ENCODE results near the gene LIN52. TPM values are rescaled to one million over a fixed set of nuclear protein-coding genes. Genes with fewer than 3 reads are reported as not detected.

Gene LIN52
- total RNA-seq, 1 experiment from 2014 or later, result 9.5 TPM

- Mint-ChIP-seq H3K4me3 (ENCODE audit: unreplicated experiment) (no peak overlapping the region), H3K27ac (ENCODE audit: low read depth, unreplicated experiment) (no peak overlapping the region), H3K4me1 (ENCODE audit: insufficient read depth, unreplicated experiment) (no peaks in the 10 kb centered on the region), H3K9me3 (ENCODE audit: unreplicated experiment) (no peaks in the 10 kb centered on the region), H3K27me3 (ENCODE audit: insufficient read depth, unreplicated experiment) (no peaks in the 10 kb centered on the region), H3K36me3 (ENCODE audit: insufficient read depth, unreplicated experiment) (no peaks in the 10 kb centered on the region)
- intact Hi-C loops (cut with micrococcal nuclease), result no loop called here
- DNase-seq (ENCODE audit: unreplicated experiment), result no peak
- POLR2A ChIA-PET, result no interaction called here
- CTCF ChIA-PET, result no interaction called here
- TF ChIP-seq CTCF (IDR thresholded peaks at IDR 0.05; ENCODE audit: unreplicated experiment), result no peak
- BruUV-seq (replicated peaks), result no TSS peak
Observed at GRCh38 chr14:74042296-74042695, 42.5 kb upstream of the LIN52 start.

GRCh38 chr14:74045522-74045921 is 39.2 kb upstream of the LIN52 start:
- intact Hi-C loops (cut with micrococcal nuclease), result no loop called here
- no peaks in the 10 kb centered on the region for H3K36me3 Mint-ChIP-seq (ENCODE audit: insufficient read depth, unreplicated experiment)
- BruUV-seq (replicated peaks), result no TSS peak
- H3K27me3 Mint-ChIP-seq (ENCODE audit: insufficient read depth, unreplicated experiment), result no peaks in the 10 kb centered on the region
- no peak overlapping the region for H3K27ac Mint-ChIP-seq (ENCODE audit: low read depth, unreplicated experiment)
- no peaks in the 10 kb centered on the region for H3K9me3 Mint-ChIP-seq (ENCODE audit: unreplicated experiment)
- ChIA-PET CTCF (no interaction called here), POLR2A (no interaction called here)
- H3K4me1 Mint-ChIP-seq (ENCODE audit: insufficient read depth, unreplicated experiment), result no peaks in the 10 kb centered on the region
- TF ChIP-seq CTCF (IDR thresholded peaks at IDR 0.05; ENCODE audit: unreplicated experiment), result no peak
- DNase-seq (ENCODE audit: unreplicated experiment), result no peak
- no peak overlapping the region for H3K4me3 Mint-ChIP-seq (ENCODE audit: unreplicated experiment)

- CTCF ChIA-PET, result interaction anchor here (0.6 to 1.2 kb wide), 2 partner anchors 11 to 109 kb away, joined by 3 to 5 read pairs; no protein-coding TSS in a partner anchor
- H3K27ac Mint-ChIP-seq (ENCODE audit: low read depth, unreplicated experiment), result no peak overlapping the region
- intact Hi-C loops (cut with micrococcal nuclease), result no loop called here
- no TSS peak for BruUV-seq (replicated peaks)
- H3K4me3 Mint-ChIP-seq (ENCODE audit: unreplicated experiment), result no peak overlapping the region
- no peak for TF ChIP-seq CTCF (IDR thresholded peaks at IDR 0.05; ENCODE audit: unreplicated experiment)
- no peaks in the 10 kb centered on the region for H3K36me3 Mint-ChIP-seq (ENCODE audit: insufficient read depth, unreplicated experiment)
- no peaks in the 10 kb centered on the region for H3K27me3 Mint-ChIP-seq (ENCODE audit: insufficient read depth, unreplicated experiment)
- no peaks in the 10 kb centered on the region for H3K4me1 Mint-ChIP-seq (ENCODE audit: insufficient read depth, unreplicated experiment)
- H3K9me3 Mint-ChIP-seq (ENCODE audit: unreplicated experiment), result no peaks in the 10 kb centered on the region
- peak; percentile 27 for DNase-seq (ENCODE audit: unreplicated experiment)
- POLR2A ChIA-PET, result no interaction called here
Observed at GRCh38 chr14:74048281-74048680, 36.5 kb upstream of the LIN52 start.

- Mint-ChIP-seq H3K4me1 (ENCODE audit: insufficient read depth, unreplicated experiment) (no peaks in the 10 kb centered on the region), H3K9me3 (ENCODE audit: unreplicated experiment) (no peaks in the 10 kb centered on the region), H3K27me3 (ENCODE audit: insufficient read depth, unreplicated experiment) (no peaks in the 10 kb centered on the region), H3K27ac (ENCODE audit: low read depth, unreplicated experiment) (no peak overlapping the region), H3K36me3 (ENCODE audit: insufficient read depth, unreplicated experiment) (no peaks in the 10 kb centered on the region), H3K4me3 (ENCODE audit: unreplicated experiment) (no peak overlapping the region)
- intact Hi-C loops (cut with micrococcal nuclease), result no loop called here
- BruUV-seq (replicated peaks), result no TSS peak
- ChIA-PET CTCF (no interaction called here), POLR2A (interaction anchor here (0.8 kb wide), 1 partner anchor 228 kb away, joined by 4 read pairs; no protein-coding TSS in a partner anchor)
- DNase-seq (ENCODE audit: unreplicated experiment), result no peak
- TF ChIP-seq CTCF (IDR thresholded peaks at IDR 0.05; ENCODE audit: unreplicated experiment), result no peak
Observed at GRCh38 chr14:74049876-74050495, 34.8 kb upstream of the LIN52 start.

Measured in MCF 10A (cell line).